ENCODE results near the gene LY6G6F.
"Not testable (repeated sequence)": the region's sequence is repeated elsewhere in the genome, so short reads cannot be mapped to it uniquely, and the experiment has no call there.

LY6G6F gene

DNA sequence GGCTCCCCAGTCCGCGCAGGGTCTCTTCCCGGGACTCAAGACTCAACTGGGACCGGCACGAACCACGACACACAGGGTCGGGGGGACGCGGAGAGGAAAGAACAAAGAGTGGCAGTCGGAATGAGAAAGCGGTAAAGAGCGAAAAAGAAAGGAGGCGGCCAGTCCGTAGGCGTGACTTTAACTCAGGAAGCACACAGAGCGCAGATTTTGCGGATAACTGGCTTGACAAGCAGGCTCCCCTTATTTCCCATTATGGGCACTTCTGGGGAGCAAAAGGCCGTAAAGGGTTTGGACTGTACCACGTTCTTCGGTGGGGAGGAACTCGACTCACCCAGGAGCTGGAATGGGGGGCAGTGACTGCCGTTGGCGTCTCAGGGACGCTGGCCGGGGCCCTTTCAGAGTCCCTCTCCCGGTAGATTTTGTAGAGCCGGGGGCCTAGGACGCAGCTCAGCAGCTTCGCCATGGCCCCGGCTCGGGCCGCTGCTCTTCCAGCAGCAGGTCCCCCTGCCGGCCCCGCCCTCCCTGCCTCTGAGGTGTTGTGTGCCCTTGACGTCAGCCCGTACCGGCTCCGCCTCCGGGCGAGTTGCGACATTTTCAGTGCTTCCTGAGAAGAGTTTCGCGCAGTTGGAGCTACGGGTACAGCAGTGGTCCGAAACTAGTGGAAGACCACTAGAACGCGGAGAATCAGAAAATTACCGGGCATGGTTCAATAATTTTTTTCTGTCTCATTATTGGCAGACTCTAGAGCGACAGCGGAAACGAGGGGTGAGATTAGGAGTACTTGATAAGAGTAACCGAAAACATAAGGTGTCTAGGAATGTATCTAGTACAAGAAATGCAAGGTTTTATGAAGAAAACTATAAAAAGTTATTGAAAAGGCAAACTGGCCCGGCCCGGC lies 3.6 kb upstream of the LY6G6F start, which contains the start of gene ABHD16A:
Gene ABHD16A (minus strand): TSS at position 506 of the 898 bp plus-strand sequence. CDS start 43 bp downstream, at position 463.
- peak; percentile 96 to 97 for DNase-seq (ENCODE audit: low read depth in 2 of 2)

GRCh38 chr6:31705931-31706330 lies 735 bp upstream of the LY6G6F start:
- DNase-seq (ENCODE audit: low read depth in 2 of 2), result no peak

DNA sequence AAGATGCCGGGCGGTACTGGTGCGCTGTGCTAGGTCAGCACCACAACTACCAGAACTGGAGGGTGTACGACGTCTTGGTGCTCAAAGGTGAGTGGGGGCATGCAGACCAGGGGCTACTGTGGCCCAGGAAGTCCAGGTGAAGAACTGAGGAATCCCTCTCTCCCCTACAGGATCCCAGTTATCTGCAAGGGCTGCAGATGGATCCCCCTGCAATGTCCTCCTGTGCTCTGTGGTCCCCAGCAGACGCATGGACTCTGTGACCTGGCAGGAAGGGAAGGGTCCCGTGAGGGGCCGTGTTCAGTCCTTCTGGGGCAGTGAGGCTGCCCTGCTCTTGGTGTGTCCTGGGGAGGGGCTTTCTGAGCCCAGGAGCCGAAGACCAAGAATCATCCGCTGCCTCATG lies 1.0 kb downstream of the LY6G6F start:
- DNase-seq (ENCODE audit: low read depth in 2 of 2), result no peak

GRCh38 chr6:31708224-31708623 lies 1.6 kb downstream of the LY6G6F start:
- no peak for DNase-seq (ENCODE audit: low read depth in 2 of 2)

- DNase-seq (ENCODE audit: low read depth in 2 of 2), result not testable (repeated sequence)
These were observed 2.5 kb downstream of the LY6G6F start for GRCh38 chr6:31709157-31709556.

DNA sequence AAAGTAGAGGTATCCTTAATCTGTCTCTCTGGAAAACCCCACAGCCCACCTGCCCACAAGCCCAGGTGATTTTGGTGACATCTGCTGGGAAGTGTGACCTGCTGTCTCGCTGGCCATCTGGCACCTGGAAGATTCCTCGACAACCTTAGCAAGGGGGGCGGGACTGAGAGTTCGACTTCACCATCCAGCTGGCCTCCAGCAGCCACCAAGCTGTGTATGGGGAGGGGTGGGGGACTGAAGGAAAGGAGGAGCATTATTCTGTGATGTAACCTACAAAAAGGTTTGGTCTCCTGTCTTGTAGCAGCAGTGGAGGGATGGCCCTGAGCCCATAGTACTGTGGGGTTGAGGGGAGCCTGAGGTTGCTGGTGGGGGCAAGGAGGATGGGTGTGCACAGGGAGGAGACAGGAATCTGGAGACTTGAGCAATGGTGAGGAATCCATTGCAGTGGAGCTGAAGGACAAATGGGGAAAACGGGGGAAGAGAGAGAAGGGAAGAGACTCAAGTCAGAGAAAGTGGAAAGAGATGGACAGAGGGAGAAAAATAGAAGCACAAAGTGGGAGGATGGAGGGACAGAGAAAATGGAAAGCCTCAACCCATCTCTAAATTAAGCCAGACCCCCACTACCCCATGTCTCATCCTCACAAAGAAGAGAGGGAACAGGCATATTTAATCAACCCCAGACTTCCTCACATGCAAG lies 4.0 kb downstream of the LY6G6F start:
- DNase-seq (ENCODE audit: low read depth in 2 of 2), result no peak

- DNase-seq (ENCODE audit: low read depth in 2 of 2), result no peak
These were observed 4.6 kb downstream of the LY6G6F start for GRCh38 chr6:31711233-31711632.

DNA sequence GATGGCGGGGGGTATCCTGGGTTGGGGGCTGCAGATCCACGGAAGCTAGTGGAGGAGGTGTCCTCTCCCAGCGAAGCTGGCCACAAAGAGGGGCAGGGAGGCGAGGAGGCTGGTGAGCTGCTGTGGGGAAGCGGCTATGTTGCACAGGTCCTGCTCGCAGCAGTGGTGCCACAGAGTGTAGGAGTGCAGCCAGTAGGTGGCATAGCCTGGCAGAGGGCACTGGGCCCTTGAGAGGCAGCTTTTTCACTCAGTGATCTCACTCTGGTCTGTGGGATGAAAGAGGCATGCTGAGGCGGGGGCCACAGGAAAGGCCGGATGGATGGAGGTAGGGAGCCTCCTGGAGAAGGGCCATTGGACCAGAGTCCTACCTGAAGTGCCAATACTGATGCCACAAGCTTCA lies 5.6 kb downstream of the LY6G6F start:
- DNase-seq (ENCODE audit: low read depth in 2 of 2), result no peak

DNA sequence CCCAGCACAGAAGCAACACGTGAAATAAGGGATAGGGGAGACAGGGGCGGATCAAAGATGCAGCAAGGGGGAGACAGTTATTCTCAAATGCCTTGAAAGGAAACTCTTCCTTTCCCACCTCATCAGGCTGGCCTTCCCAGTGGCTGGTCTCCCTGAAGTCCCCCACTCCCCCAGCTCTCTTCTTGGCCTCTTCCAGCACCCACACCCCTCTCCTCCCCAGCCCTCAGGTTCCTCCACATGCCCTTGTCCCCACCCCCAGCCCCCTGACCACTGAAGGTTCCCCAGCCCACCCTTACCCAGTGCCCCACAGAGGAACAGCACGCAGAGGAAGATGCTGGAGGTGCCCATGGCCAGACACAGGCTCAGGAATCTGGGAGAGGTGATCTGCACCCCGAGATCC lies 6.8 kb downstream of the LY6G6F start:
- no peak for DNase-seq (ENCODE audit: low read depth in 2 of 2)

- DNase-seq (ENCODE audit: low read depth in 2 of 2), result no peak
These were observed 7.5 kb downstream of the LY6G6F start for GRCh38 chr6:31713991-31714684.

- DNase-seq (ENCODE audit: low read depth in 2 of 2), result no peak
These were observed 8.6 kb downstream of the LY6G6F start, which contains the start of gene LY6G6D for GRCh38 chr6:31715022-31715958. LY6G6D (plus strand) TSS chr6:31715348; CDS start chr6:31715356, 8 bp downstream.

DNA sequence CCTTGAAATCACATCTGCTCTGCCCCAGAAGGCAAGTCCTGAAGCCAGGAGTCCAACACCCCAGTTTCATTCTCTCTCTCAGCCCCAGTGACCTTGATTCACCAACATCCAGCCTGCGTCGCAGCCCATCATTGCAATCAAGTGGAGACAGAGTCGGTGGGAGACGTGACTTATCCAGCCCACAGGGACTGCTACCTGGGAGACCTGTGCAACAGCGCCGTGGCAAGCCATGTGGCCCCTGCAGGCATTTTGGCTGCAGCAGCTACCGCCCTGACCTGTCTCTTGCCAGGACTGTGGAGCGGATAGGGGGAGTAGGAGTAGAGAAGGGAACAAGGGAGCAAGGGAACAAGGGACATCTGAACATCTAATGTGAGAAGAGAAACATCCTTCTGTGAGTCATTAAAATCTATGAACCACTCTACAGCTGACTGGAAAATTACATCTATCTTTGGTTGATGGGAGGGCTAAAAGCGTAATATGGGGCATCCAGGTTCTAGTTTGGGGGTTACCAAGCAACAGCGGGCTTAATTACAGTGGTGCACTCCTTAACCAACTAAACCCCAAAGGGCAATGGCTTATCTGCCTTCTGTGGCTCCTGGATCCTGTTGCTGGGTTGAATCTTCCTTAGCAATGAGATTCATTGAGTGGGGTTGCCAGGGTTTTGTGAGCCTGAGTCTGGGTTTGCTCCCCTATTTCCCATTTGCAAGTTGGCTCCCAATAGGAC lies 11.0 kb downstream of the LY6G6F start:
- DNase-seq (ENCODE audit: low read depth in 2 of 2), result no peak

- no peak for DNase-seq (ENCODE audit: low read depth in 2 of 2)
These were observed 11.6 kb downstream of the LY6G6F start for GRCh38 chr6:31718265-31718664.

GRCh38 chr6:31719001-31719400 lies 12.3 kb downstream of the LY6G6F start:
- DNase-seq (ENCODE audit: low read depth in 2 of 2), result no peak

DNA sequence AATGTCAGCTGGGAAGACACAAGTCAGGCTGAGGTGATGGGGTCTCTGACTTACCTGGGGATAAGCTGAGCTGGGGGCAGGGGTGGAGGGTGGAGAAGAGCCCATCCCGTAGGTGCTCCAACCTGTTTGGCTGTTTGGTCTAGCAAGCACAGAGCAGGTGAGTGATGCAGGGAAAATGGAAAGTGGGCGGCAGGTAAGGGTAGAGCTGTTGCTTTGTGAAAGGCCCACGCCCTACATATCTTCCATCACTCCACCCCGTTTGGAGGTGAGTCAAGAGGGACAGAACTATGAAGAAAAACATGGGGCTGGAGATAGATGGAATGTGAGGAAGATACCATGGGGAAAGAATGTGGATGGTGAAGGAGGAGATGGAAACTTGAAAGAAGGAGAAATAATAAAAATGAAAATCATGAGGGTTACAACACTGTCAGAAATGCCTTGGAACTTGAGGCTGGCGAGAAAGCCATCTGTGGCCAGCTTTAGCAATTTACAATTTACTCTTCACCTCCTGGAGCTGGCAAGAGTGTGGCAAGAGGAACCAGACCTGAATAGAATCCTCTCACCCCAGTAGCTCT lies 13.6 kb downstream of the LY6G6F start:
- no peak for DNase-seq (ENCODE audit: low read depth in 2 of 2)

DNA sequence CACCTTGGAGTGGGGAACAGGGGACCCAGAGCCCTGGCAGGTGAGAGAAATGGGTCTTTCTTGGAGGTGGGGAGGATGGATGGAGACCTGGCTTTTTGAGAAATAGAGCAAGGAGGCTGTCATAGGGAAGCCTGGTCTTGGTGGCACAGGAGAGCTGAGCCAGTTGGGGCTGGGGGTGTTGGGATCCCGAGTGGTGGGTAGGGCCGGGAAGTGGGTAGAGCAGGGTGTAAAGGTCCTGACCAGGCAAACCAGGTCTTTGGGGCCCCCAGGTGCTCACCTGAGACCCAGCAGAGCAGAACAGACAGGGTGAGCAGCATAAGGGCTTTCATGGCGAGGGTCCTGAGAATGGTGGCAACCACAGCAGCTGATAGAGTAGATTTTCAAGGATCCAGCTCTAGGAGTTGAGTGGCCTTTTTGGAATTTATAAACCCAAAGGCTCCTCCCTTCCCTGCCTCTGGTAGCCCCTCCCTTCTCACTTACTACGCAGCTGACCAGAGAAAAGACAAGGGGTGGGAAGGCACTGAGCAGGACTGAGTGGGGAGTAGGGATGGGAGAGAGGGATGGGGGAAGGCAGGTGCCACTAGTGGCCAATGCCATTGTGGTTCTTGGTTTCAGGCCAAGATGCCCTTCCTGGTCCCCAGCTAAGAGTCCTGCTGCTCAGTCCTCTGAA lies 14.8 kb downstream of the LY6G6F start, which contains the start of gene LY6G6C:
Gene LY6G6C (minus strand): TSS at position 396 of the 670 bp plus-strand sequence. CDS start 67 bp downstream, at position 329.
- DNase-seq (ENCODE audit: low read depth in 2 of 2), result no peak

DNA sequence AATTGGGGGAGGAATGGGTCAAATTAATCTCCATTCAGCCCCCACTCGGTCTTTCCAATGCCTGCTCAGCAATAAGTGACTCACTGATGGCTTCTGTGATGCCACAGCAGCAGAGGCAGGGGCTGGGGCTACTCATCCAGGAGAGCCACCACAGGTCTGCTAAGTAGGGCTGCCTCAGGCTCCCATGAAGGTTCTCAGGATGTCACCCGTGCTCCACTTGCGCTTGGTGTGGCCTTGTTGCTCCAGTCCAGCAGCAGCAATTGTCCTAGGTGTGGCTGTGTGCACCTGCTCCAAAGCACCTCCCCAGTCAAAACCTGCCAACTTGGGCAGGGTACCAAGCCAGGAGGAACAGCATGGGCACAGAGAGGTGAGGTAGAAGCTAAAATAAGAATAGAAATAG lies 15.5 kb downstream of the LY6G6F start:
- no peak for DNase-seq (ENCODE audit: low read depth in 2 of 2)

GRCh38 chr6:31723245-31723979 lies 16.7 kb downstream of the LY6G6F start, which contains the start of gene MPIG6B:
MPIG6B (plus strand) TSS chr6:31723373; CDS start chr6:31723384, 11 bp downstream.
- no peak for DNase-seq (ENCODE audit: low read depth in 2 of 2)
